GM20431 (cell line): ENCODE results near the gene LRRC63.
"Not testable (repeated sequence)": the region's sequence is repeated elsewhere in the genome, so short reads cannot be mapped to it uniquely, and the experiment has no call there.

ENCODE experiments used
- in situ Hi-C: fragments of 300-500 bp; cut with MseI, MboI; formaldehyde crosslinking; loops from one replicate; pipeline ENCODE4 v1.15.0; 2020; ENCODE audit warnings: low sequenced_read_pairs; ENCODE audit not compliant: unreplicated experiment

The LRRC63 gene, protein sequence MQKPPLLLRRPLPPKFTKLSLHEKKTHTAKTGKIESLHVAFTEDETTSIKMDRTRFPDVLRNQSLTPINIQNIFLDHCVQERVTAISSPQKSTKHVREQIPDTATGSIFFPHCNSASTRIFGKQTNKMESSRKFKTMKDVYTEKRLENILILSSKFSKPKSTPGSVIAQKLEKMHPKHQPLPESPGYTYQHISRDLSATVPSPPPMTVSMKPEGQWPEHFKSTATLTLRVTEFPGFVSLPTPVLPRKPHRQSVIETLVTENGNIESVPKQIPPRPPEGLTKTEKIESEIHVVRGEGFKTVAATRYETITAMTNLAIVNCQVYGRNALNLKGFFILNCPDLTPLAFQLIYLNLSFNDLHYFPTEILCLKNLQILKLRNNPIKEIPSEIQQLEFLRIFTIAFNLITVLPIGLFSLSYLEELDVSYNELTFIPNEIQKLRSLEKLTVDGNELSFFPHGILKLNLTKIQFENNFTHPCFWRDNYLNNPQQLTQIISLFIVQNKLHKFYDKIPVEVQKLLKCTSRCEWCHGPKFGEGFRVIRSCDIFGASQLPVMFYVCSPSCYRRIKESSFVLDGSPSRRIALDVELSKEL

DNA sequence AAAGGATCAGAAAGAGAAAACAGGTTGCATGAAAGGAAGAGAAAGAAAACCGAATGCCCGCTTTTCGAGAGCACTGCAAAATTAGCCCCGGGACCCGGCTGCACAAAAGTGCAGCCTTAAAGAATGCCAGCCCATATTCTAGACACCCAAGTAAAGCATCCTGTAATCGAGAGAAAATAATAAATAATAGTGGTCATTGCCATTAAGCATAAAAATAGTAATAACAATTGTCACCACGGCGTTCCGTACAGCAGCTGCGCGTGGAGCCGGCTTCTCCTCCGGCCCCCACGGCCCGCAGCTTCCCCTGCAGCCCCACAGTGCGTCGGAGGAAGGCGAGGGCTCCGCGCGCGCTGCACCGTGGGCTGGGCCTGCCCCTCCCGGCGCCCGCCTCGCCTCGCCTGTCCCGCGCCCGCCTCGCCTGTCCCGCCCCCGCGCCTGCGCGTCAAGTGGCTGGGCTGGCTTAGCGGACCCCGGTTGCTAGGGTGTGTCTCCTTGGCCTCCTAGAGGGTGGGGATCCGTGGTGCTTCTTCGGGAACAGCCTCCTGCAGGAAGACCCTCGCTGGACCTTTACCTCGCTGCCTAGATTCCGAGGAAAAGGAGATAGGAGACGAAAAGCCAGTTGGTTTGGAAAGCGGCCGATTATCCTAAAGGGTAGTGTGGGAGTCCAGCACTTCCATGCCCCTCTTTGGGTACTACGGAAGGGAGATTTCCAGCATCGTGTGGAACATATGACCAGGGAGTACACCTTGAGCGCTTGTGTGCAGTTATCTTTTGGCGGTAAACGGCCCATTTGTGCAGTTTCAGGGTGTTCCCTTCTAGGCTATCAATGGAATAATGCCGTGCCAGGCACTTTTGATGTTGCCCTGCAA lies at the start of gene LRRC63:
LRRC63 (plus strand) TSS at position 446 of the 869 bp plus-strand sequence. CDS start 1,107 bp downstream, outside the sequence.
- in situ Hi-C loops = no loop called here

DNA sequence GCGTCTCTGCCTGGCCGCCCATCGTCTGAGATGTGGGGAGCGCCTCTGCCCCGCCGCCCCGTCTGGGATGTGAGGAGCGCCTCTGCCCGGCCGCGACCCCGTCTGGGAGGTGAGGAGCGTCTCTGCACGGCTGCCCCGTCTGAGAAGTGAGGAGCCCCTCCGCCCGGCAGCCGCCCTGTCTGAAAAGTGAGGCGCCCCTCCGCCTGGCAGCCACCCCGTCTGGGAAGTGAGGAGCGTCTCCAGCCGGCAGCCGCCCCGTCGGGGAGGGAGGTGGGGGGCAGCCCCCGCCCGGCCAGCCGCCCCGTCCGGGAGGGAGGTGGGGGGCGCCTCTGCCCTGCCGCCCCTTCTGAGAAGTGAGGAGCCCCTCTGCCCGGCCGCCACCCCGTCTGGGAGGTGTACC lies 49.0 kb upstream of the LRRC63 start:
- in situ Hi-C loops = not testable (repeated sequence)

DNA sequence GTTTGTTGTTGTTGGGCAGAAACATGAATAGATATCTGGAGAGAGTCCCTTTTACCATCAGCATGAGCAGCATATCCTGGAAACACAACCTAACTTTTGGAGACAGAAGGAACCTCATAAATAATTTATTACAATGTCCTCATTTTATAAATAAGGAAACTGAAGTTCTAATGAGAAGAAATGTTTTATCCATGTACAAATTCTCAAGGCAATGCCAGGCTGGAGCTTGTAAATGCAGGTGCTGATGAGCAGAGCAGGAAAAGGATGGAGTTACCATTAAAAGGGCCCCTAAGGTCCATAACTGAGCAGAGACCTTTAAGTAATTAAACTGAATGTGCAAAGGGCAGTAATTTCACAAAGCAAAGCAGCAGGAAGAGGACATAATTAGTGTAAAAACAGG lies 47.1 kb upstream of the LRRC63 start:
- in situ Hi-C loops = no loop called here

DNA sequence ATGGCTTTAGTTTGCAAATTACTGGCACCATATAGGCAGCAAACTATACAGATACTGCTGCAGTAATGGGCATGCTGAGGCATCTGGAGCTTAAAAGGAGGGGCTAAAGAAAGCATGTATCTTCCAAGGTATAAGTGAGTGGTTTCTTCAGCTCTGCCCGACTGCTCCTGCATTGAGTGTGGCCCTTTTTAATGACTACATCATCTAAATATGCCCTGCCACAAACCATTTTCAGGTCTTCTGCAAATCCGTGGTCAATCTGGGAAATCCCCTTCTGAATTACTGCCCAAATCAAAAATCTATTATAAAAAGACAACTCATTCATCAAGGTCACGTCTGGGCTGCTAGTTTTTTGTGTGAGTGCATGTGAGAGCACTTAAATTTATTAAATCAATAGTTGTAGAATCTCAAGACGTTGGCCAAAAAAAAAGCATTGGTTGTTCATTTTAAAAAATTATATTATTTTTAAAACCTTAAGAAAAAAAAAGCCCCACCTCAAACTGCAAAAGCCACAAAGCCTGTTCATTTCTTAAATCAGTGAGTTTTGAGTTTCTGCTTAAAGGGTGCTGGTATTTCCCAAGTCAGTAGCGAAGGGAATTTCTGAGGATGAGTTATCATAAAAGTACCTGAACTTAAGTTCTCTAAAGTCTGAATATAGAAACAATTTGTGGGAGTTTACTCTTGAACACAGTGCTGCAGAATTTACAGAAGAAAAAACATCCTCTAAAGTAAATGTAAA lies 46.1 kb upstream of the LRRC63 start:
- in situ Hi-C loops = no loop called here

DNA sequence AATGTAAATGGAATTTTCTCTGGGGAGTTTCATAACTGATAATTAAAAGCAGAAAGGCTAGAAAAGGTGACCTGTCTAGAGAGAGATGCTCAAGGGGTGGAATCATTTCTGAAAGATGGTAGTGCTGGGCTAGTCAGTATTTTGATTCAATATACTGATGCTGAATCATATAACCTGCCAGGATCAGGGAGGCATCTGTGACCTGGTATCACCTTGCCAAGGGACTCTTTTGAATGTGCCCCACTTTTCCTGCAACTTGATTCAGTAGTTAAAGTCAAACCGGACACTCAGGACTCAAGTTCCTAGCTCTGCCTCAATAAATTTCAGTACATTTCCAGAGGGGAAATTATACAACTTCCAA lies 45.5 kb upstream of the LRRC63 start:
- in situ Hi-C loops = no loop called here

DNA sequence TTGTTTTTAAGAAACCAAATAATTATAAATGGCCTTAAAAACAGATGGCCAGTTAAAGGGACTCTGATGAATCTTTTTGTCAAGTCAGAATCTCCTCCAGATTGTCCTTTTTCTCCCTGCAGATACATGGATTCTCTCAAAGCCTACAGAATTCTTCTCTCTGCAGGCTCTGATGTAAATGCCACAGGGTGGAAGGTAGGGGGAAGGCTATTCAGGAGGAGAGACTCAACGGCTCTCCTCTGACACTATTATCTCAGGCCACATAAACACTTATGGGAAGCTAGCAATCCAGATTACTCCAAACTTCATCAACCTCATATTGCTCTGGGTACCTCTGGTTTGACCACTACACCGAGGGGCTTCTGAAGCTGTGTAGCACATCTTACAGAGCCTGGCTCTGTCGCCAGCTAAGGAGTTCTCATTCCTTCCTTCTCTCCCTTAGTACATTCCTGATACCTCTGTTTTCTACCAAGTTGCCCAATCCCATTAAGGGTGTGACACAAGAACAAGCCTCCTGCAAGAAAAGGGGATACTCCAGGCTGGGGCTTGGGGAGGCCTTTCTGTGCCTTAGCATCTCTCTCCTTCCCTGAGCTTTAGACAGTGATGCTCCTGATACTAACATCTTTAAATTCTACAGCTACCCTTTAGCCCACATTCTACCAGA lies 44.6 kb upstream of the LRRC63 start:
- in situ Hi-C loops = no loop called here

DNA sequence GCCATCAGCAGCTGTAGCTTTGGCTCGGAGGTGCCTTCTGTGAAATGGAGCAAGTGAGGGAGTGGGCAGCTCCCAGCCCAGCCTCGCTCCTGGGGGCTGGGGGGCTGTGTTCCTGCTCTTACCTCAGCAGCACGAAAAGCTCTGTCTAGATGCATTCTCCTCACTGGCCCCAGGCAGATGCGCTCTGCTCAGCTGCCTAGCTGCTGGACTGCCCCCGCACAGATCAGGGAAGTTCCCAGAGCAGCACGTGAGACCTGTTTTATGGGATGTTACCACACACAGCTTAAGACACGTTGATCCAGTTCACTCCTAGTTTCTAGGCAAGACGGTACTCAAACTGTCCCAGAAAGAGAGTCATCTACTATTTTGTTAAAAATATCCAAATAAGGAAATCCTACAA lies 43.4 kb upstream of the LRRC63 start:
- in situ Hi-C loops = no loop called here

DNA sequence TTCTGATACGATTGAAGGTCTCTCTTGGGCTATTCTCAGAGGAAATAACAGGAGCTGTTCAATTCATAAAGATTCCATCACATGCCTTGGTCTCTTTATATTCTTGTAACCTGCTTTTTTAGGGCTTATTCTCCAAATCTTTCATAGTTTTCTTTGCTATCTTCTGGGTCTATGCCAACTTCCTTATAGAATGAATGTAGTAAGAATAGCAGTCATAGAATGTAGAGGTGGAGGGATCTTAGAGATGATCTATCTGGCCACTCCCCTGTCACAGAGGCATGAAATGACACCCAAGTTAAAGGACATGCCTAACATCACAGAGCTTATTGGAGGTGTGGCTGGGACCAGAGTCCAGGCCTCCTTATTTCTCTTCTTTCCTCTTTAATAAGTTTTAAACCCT lies 42.9 kb upstream of the LRRC63 start:
- in situ Hi-C loops = no loop called here

DNA sequence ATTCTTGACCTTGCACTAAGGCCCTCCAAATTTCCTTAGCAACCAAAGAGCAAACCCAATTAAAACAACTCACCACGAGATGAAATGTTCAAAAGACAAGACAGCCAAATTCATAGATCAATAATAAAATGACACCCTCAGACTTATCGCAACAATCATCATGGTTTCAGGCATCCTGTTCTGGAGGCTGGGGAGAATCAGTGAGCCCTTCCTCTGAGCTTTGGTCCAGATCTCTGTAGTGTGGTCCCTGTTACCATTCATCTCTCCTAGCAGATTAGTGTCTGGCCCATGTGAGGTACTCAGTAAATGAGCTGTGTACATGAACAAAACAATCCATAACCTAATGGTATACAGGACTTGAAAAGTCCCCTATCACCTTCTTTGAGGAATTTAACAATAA lies 42.0 kb upstream of the LRRC63 start:
- in situ Hi-C loops = no loop called here

DNA sequence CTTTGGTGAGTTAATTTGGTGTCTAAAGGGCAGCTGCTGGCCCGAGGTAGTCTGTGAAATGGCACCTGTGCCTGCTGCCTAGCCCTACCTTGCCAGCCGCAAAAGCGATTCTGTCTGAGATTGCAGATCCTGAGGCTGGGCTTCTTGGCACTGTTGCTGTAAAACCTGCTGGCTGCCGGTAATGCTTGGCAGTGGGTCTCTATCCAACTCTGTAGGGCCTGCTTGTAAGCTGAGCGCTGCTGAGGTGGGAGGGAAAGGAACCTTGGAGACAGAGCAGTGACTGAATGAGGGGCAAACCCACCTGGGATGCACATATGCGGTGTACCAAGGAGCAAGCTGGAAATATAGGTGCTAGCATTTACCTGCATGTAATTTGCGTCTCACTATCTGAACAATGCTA lies 41.5 kb upstream of the LRRC63 start:
- in situ Hi-C loops = no loop called here

DNA sequence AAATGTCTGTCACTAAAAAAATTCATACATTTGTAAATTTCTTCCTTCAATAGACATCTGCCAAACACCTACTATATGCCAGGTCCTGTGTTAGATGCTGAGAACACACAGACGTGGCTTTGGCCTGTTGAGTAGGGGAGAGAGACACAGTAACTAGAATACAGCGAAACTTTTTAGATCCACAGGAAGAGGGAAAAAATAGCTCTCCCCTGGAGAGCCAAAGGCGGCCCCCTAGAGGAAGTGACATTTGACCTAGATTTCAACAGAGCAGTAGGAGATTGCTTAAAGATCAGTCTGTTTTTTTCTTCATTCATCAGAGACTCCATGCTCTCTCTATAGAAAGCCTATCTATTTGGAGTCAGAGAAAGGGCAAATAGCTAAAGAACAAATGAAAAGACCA lies 41.0 kb upstream of the LRRC63 start:
- in situ Hi-C loops = no loop called here

DNA sequence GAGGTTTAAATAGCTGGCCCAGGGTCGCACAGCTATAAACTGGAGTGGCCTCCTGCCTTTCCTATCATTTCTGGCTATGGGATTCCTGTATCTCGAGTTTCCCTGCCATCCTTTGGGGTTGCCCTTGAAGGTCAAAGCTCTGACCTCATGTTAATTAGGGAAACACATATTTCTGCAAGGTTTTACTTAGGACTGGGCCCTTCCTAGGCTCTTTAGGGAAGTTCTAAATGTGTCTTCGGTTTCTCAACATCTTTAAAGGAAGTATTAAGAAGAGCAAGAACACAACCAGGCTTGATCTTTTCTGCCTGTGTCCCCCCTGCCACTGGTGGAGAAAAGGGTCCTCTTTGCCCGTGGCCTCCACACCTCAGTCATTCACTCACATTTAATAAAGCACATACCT lies 40.5 kb upstream of the LRRC63 start:
- in situ Hi-C loops = no loop called here

DNA sequence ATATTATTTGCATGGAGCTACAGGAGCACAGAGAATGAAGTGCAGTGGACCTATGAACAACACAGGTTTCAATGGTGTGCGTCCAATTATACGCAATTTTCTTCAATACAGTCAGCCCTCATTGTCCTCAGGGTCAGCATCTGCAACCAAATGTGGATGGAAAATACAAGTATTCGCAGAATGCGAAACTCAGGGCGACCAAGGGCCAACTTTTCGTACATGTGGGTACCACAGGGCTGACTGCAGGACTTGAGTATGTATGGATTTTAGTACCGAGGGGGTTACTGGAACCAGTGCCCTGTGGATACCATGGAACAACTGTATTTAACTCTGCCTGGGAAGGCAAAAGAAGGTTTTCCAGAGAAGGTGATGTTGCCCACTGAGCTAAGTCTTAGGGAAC lies 40.0 kb upstream of the LRRC63 start:
- in situ Hi-C loops = no loop called here

DNA sequence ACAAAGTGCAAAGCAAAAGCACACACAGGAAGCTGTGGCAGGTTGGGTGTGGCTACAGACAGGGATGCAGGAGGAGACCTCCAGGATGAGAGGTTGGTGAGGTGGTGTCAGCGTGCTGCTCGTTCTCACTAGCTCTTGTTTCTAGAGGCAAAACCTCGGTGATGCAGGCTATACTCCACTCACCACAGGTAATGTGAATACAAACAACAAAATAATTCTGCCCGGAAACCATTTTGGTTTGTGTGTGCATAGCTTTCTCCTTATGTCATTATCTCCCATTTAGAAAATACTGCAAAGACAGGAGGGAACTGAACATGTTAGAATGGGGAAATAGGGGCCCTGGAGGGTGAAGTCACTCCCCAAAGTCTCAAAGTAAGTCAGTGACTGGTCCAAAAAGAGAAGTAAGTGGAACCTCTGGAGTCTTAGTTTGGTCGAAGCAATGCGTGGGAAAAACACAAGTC lies 39.2 kb upstream of the LRRC63 start:
- in situ Hi-C loops = no loop called here

DNA sequence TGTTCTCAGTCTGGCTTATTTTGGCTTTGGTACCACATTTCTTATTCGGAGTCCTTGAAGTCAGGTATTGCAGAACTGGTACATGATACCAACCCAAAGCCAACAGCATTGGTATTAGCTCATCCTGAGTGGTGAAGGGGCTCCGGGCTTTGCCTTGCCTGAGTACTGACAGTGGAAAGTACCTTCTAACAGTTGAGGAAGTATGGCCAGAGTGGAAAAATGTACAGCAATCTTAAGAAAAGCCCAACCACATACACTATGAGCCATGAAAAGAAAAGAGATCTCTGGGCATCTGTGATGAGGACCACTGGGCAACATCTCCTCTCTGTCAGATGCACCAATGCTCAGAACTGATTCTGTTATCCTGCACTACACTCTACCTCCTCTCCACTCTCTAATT lies 38.1 kb upstream of the LRRC63 start:
- in situ Hi-C loops = no loop called here

DNA sequence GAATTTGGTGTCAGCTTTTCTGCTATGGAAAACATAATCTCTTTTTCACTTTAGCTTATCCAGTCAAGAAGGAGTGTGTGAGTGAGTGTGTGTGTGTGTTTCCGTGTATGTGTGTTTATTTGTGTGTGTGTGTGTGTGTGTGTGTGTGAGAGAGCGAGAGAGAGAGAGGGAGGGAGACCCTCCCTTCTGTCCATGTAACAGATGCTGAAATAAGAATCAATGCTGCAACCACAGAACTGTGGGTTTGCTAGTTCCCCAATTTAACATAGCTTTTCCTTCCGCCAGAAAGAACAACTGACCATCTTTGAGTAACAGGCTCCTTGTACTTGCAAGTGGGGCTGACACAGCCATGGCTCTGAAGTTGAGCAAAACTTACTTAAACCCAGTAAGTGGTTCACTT lies 35.0 kb upstream of the LRRC63 start:
- in situ Hi-C loops = no loop called here

DNA sequence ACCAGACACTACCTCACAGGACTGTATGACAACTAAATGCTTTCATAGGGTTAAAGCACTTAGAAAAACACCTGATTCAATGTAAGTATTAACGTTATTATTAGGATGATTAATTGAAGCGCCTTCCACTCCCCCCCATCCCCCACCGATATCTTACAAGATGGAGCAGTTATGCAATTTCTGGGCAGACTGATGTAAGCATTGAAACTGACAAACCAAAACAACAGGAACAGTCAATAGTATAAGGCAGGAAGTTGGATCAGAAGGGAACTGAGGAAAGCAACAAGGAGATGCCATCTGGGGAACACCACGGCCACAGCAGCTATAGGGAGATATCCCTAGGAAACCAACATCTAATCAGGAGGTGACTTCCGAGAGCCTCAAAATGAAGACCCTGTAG lies 33.6 kb upstream of the LRRC63 start:
- in situ Hi-C loops = no loop called here

DNA sequence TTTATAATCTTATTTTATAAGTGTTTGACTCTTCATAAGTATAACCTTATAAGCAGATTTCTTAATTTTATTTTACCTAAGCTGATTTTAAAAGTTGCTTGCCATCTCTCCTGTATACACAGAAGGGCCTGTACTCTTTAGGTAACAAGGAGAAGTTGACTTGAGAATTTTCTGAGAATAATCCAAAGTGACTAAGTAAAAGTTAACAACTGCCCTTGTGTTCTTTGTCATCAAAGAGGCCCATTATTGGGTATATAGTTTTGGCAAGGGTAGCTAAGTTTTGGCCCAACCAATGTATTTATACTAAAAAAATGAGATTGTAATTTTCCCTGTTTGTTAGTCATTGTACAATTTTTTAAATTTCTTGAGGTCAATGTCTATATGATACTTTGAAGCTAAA lies 32.9 kb upstream of the LRRC63 start:
- in situ Hi-C loops = no loop called here

DNA sequence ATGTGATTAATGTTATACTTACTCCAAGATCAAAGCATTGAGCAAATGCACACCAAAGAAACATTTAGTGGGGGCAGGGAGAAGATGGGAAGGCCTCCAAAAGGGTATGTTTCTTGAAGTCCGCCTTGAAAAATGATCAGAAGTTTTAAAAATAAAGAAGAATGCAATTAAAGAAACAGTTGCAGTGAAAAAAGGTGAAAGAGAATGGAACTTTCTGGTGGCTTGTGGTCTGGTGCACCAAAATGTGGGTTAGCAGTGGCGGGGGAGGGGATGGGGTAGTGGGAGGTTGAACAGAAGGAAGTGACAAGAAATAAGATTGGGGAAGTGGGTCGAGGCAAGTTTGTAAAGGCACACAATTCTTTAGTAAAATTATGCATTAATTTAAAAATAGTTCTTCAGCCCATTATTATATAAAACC lies 32.2 kb upstream of the LRRC63 start:
- in situ Hi-C loops = no loop called here
